ENCODE results near the gene SEC14L2.

- TF ChIP-seq CTCF (IDR thresholded peaks at IDR 0.05 in 4 of 5, conservative IDR thresholded peaks at IDR 0.05 in 1 of 5) (no peak), POLR2A (IDR thresholded peaks at IDR 0.05) (no peak)
Measured at GRCh38 chr22:30392661-30393321, 4.0 kb upstream of the SEC14L2 start.
